GM18520 (cell line): ENCODE measurements around the gene ZSWIM6.

Source experiments
- ATAC-seq: cut with Tn5 transposase; IDR thresholded peaks from one replicate; pipeline ENCODE4 v1.9.1; 2021; ENCODE audit not compliant: unreplicated experiment

Gene ZSWIM6

DNA sequence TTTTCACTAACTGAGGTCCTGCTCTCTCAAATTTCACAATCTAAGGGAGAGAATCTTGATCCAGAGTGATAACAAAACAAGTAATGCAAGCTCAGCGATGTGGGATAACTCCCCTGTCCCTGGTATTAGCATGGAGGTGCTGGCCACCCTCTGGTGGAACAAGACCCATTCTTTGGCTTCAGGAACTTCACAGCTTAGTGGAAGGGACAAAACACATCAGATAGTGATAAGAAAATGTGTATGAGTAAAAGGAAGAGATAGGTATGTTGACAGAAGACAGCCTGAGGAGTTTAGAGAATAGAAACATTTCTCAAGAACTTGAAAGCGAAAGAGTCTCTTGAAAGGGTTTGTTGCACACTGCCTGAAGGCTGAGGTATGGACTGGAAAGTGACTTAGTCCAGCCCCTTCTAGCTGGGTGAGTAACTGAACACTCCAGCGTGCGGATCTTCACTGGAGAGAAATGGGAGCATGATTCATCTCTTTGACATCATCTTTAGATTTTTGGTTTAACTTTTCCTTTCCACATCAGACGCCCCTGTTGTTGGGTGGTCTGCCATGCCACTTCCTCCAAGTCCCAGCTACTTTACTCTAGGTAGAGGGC, 25.4 kb upstream of the ZSWIM6 start:
- ATAC-seq, result no peak

GRCh38 chr5:61307191-61307590, 24.9 kb upstream of the ZSWIM6 start:
- ATAC-seq, result no peak

DNA sequence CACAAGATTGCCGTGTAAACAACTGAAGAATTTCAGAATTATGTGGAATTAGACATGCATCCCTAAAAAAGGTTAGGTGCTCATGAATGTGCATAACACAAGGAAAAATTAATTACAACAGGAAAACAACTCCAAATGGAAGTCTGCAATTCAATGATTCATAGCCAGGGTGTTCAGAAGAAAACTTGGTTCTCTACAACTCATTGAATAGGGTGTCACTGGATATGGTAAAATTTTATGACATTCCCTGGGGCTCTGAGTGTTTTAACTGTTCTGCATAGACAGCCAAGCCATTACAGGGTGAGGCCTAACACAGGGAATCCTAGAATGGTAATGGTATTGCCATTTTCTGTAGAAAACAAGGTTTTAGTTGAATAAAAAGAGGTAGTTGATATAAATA, 24.4 kb upstream of the ZSWIM6 start:
- ATAC-seq, result no peak

- ATAC-seq, result no peak
These were observed 23.3 kb upstream of the ZSWIM6 start for GRCh38 chr5:61308712-61309111.

GRCh38 chr5:61309115-61309514, 22.9 kb upstream of the ZSWIM6 start:
- no peak for ATAC-seq

DNA sequence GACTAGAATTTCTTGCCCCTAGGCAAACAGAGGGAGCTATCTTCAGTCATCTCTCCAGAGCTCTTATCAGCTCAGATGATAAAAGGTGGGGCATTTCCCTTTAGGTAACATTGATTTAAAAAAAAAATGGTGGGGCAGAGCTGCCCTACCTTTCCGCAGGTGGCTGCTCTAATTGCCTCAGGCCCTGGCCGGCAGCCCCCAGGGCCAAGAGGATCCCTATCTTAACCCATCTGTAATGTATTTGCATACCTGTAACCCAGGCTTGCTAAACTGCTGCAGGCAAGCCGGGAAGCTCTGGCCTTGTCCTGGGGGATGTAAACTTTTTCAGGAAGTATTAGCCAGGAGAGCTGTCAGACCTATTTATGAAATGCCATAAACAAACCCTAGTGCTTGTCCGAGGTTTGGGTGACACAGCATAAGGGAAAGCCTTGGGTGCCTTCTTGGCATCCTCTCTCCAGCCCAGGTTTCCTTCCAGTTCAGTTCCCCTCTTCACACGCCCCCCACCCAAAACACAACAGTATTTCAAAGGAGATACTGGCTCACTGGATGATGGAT, 20.9 kb upstream of the ZSWIM6 start:
- ATAC-seq, result no peak

- ATAC-seq, result no peak
These were observed 19.9 kb upstream of the ZSWIM6 start for GRCh38 chr5:61311836-61312808.

GRCh38 chr5:61313960-61314681, 17.9 kb upstream of the ZSWIM6 start:
- ATAC-seq, result no peak

GRCh38 chr5:61318376-61318775, 13.7 kb upstream of the ZSWIM6 start:
- ATAC-seq, result no peak

DNA sequence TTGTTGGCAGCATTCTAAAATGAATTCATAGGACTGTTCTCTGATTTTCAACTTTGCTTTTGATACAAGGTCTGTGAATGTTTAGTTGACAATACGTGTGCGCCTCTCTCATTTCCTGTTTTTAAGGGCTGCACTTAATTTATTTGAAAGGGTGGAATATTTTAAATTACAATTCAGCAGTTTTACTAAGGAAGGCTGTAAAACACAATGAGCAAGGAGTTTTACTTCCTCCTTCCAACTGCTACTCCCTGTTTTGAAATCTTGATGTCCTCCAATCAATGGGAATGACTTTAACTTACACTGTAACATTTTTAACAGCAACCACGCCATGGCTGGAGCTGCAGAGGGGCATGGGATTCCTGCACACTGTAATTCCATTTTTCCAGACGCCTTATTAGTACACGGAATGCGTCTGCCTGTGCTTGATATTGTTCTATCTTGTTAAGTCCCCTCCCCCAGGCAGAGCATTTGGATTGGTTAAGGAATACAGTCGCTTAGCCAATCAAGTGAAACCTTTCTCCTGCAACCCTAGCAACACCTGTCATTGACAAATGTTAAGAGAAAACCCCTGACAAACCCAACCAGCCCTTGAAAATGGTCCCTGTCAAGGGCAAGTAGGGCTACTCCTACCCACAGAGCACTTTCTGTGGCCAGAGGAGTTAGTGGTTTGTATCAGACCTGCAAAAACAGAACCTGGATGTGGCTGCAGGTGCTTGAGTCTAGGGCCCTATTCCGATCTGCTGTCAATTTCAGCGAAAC, 12.5 kb upstream of the ZSWIM6 start:
- ATAC-seq, result peak; percentile 99

GRCh38 chr5:61320860-61321259, 11.2 kb upstream of the ZSWIM6 start:
- ATAC-seq, result no peak

GRCh38 chr5:61321669-61322068, 10.4 kb upstream of the ZSWIM6 start:
- no peak for ATAC-seq

- ATAC-seq, result no peak
These were observed 9.0 kb upstream of the ZSWIM6 start for GRCh38 chr5:61322738-61323725.

DNA sequence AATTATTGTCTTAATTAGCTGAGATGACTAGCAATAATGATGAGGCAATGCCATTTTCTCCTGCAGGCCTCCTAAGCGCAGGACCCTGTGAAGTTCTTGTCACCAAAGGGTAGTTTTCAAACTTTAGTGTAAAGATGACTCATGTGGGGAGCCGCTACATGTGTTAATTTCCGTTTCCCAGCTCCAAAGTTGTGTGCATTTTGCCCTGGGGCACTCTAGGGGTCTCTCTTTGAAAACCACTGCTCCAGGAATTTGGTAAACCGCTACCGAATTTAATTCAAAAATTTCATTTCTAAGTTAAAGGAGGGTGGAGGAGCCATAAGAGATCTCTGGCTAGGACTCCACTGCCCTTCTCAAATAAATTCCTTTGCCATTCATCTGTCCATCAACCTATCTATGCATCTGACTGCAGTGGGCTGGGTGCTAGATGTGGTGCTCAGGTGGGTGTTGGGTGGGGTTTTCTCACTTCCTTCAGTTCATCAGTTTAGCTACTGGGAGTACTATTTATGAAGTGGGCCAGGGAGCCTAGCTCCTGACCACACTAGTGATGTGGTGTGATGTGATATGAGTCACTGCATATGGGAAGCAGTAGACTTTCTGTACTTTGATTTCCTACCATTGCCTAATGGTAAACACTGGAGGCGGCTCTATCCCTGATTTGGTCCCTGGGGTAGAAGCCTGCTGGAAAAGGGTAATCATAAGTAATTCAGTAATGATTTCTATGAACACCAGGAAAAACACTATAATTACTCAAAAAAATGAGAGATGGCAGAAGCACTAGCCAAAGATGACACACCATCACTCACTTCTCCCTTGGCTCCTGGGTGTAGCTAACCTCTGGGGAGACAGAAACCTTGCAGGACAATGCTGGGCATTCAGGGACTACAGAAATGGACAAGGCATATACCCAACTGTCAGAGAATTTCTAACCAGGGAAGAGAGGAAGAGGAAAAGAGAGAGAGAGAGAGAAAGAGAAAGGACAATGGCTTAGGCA, 4.0 kb upstream of the ZSWIM6 start:
- peak; percentile 34 for ATAC-seq

DNA sequence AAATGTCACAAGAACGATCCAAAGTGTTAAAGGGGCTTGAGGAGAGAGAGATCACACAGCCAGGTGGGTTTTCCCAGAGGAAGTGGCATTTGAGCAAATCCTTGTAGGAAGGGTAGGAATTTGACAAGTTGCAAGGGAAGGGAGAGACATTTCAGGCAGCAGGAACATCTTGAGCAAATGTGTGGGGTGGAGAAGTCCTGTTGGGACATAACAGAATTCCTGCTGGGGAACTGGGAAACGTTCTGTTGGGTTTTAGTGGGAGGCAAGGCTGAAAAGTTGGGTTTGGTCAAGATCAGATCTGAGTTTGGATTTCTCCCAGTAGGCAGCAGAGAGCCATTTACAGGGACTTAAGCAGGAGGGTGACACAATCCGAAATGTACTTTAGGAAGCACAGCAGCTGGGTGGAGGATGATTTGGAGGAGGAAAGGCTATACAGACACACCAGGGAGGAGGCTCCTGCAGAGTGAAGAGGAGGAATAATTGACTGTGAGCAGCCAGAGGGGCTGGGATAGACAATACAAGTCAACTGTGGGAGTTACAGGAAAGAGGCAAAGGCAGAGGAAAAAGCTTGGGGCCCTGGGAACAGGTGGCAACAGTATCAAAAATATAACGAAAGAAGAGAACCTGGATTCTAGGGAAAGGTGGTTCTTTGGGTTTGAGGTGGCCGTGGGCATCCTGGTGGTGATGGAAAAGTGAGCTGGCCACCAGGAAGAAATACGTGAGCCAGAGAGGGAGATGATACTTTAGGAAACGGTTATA, 3.1 kb upstream of the ZSWIM6 start:
- ATAC-seq, result no peak

DNA sequence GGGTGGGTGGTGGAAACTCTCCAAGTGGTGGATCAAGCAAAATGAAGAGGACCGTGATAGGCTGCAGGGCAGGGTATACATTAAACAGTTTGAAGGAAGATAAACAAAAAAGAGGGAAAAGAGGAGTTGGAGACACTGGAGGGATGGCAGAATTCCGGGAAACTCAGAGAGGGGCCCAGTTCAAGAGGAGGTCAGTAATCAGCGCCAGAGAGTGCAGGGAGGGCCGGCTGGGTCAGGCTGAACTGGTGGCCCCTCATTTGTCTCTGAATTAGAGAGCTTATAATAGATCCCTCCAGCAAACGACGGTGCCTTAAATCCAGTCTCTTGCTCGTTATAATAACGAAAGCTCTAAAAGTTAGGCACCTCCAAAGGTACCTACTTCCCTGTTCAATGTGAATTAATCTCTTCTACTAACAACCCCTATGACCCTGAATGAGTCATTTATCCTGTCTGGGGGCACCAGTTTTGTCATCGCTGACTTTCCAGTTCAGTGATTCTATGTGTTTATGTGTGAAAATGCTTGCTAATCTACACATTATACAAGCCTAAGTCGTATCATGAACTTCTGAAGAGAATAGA, 2.4 kb upstream of the ZSWIM6 start:
- ATAC-seq, result no peak

DNA sequence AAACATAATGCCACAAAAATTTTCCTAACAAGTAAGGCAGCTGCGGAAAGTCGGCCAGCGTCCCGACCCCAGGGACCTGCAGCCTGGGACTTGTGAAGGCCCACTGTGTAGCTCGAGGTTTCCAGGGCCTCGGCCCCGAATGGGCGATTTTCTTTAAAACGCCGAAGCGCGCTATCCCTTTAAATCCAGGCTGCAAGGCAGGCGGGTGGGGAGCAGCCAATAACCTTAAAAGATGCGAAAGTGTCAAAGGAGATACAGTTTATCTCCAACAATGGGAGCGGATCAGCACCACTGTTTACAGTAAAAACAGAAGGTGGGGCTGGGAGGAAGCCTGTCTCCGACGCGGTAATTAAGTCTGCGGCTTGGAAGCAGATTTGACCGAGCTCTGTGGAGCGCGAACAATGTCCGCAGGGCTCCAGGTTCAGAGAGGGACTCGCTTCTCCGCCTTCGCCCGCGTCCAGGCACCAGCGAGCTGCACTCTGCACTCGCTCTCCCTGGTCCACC, 1.7 kb upstream of the ZSWIM6 start:
- no peak for ATAC-seq
